HG03521 (cell line): ENCODE results near the gene POLE3.
A peak's percentile ranks its signal among the peaks of the same experiment; 100 is the strongest.
"Not testable (repeated sequence)": the region's sequence is repeated elsewhere in the genome, so short reads cannot be mapped to it uniquely, and the experiment has no call there.

Source experiments
- ATAC-seq: cut with Tn5 transposase; IDR thresholded peaks from one replicate; pipeline ENCODE4 v1.9.1; 2021; ENCODE audit warnings: mild to moderate bottlenecking, moderate library complexity; ENCODE audit not compliant: unreplicated experiment

The POLE3 gene

GRCh38 chr9:113379094-113379828 is 31.2 kb downstream of the POLE3 start:
- ATAC-seq = not testable (repeated sequence)

- peak; percentile 86 for ATAC-seq
These were observed 33.6 kb downstream of the POLE3 start, which contains the start of gene HDHD3 for GRCh38 chr9:113376634-113377567. Gene HDHD3 (minus strand): TSS chr9:113376986. CDS start chr9:113374354, 2,632 bp downstream.

DNA sequence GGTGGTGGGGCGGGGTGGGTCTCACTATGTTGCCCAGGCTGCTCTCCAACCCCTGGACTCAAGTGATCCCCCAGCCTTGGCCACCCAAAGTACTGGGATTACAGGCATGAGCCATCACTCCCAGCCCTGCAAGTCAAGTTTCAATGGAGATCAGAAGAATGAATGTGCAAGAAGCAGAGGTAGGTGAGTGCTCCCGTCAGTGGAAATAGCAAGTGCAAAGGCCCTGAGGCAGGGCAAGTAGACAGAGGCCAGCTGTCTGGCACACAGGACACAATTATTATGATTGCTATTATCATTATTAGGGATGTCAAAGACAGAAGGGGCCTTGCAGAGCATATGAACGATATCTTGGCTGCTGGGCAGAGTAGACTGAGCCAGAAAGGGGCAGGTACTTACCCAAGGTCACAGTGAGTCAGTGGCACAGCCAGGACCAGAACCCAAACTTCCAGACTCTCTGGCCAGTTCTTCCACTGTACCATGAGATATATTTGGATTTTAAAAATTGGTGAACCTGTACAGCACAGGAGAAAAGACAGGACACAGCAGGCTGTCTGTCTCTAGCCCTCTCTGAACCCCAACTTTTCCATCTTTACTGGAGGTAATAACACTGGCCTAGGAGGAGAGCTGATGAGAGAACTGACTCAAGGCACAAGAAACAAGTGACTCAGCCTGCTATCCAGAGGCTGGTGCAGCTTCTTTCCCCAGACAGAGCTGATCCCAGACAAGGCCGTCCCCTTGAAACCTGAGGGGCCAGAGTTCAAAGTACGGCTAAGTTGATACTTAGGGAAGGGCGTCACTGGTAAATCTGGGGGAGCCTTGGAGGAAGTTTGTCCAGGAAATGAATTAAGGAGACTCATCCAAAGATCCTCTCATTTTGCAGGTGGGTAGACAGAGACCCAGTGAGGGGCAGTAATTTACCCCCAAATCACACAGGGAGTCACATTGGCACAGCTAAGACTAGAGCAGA is 35.1 kb downstream of the POLE3 start:
- ATAC-seq = no peak

DNA sequence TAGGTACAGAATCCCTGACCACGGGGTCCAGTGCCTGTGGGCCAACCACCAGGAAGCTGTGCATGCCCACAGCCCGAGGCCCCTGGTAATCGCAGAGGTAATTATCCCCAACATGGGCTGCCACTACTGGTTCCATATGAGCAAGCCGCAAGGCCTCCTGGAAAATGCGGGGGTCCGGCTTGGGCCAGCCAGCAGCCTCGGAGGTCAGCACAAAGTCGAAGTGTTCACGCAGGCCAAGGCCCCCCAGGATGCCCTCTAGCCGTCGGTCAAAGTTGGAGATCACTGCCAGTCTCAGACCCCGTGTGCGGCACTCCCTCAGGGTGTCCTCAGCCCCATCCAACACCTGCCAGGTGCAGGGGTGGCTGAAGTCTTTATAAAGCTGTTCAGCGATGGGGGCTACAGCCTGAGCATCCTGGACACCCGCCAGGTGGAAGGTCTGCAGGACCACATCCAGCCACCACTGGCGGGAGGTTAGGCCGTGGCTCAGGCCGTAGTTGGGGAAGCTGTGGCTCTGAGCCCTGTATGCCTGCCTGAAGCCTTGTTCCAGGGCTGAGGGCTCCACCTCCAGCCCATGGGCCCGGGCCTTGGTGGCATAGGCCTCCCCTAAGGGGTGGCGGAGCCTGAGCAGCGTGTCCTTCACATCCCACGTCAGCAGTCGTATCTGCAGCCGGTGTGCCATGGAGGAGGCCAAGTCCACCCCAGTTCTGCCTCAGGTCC is 36.6 kb downstream of the POLE3 start:
- no peak for ATAC-seq

DNA sequence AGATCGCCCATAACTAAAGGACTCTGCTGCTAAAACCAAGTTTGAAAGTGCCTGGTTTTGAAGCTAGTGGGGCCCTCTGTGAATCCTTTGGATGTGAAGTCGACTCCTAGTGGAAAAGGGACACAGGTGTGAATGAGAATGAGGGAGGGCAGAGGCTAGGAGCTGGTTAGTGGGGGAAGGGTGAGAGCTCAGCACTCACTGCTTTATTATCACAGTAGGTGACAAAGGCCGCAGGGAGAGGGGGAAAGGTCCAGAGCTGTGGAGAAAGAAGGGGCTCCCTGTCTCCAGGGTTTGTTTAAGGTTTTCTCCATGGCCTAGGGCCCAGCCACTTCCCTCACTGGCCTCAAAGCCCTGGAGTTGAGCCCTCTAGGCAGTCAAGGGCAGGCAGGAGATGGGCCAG is 37.2 kb downstream of the POLE3 start:
- ATAC-seq = no peak

GRCh38 chr9:113372059-113372458 is 38.4 kb downstream of the POLE3 start:
- no peak for ATAC-seq

DNA sequence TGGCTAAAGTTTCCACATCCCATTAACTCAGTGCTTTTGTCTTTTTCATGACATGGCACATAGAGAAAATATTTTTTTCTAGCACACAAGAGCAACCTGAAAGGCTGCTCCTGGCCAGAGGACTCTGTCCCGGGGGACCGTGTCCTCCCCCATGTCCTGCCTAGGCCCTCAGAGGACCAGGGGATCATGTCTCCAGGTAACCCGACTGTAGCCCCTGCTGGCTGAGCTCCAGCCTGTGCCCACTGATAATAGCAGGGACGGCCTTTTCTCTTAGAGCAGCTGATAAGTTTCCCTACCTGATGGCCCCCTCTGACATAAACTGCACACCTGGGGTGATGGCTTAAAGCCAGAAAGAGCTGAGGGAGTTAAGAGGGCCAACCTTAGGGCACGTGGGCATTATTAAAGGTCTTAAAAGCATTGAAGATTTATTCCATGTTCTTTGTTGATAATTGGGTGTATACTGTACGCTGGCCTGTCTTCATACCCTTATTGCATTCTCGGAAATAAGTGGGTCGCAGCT is 39.6 kb downstream of the POLE3 start:
- no peak for ATAC-seq

DNA sequence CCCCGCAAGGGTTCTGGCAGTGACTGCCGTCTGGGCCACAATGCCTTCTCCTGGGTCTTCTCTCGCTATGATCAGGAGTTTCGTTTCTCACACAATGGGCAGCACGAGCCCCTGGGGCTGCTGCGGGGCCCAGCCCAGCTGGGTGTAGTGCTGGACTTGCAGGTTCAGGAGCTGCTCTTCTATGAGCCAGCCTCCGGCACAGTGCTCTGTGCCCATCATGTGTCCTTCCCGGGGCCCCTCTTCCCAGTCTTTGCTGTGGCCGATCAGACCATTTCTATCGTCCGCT is 40.7 kb downstream of the POLE3 start:
- no peak for ATAC-seq

- ATAC-seq = no peak
These were observed 41.3 kb downstream of the POLE3 start for GRCh38 chr9:113368982-113369854.

DNA sequence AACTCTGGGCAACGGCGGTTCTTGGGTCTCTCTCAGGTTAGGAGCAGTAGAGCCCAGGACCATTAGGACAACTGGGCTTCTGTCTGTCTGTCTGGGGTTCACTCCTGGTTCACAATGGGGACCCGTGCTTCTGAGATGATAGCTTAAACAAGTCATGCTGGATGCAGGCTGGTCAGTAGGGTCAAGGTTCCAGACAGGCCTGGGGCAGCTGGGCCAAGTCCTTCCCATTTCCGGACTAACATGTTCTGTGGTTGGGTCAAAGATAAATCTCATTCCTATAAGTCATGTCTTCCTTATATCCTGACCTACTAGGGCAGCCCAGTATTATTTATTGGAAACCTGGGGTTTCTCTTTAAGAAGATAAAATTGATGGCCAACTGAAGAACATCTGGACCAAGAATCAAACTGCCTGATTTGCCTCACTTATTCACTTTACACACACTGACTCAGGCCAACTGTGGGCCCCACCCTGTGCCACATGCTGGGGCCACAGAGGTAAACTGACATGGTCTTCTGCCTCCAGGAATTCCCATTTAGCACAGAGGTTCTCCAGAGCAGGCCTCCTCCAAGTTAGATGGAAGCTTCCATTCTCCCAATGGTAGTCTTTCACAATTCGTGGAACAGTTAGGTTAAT is 42.0 kb downstream of the POLE3 start:
- ATAC-seq = no peak

GRCh38 chr9:113365652-113366051 is 44.8 kb downstream of the POLE3 start:
- not testable (repeated sequence) for ATAC-seq

- no peak for ATAC-seq
These were observed 45.5 kb downstream of the POLE3 start for GRCh38 chr9:113364951-113365350.

- ATAC-seq = no peak
These were observed 47.1 kb downstream of the POLE3 start for GRCh38 chr9:113363336-113363735.

DNA sequence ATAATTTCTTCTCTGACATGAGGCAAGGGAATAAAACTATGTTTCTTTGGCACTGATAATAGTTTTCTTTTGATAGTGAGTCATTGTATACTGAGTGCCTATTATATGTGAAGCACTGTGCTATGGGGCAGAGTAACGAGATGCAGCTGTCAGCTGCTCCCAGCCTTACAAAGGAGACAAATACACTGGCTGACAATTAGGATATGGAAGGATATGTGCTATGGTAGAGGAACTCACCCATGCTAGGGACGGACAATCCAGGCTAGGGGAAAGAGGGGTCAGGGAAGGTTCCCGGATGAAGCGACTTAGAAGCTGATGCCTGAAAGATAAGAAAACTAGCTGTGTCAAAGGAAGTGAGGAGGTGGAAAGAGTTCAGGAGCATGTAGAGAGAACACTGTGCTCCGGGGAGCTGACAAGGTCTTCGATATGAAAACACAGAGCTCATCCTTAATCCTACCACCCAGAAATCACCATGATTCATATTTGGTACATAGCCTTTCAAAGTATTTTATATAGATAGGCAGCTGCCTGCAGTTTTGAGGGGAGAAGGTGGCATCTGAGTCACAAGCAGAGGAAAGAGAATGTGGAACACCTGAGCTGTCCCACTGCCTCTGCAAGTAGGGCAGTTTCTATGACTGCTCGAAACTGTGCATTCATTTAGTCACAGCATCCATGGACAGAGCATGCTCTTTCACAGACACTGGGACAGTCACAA is 49.0 kb downstream of the POLE3 start:
- ATAC-seq = no peak

DNA sequence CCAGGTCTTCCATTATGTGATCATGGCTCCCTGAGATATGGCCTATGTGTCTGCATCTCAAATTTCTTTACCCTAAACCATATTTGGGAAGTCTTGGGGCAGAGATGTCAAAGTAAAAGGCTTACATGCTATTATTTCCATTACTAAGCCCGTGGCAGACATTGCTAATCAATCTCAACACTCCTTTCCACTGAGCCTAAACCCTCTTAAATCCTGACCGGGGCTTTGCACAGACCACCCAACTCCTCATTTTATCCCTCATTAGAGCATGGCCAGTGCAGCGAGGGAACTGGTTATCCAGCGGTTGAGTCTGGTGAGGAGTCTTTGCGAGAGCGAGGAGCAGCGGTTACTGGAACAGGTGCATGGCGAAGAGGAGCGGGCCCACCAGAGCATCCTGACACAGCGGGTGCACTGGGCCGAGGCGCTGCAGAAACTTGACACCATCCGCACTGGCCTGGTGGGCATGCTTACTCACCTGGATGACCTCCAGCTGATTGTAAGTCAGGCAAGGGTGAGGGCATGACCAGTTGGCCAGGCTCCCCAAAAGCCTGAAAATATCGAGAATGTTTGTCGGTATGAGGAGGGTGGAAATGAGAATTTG is 50.1 kb downstream of the POLE3 start:
- ATAC-seq = no peak

GRCh38 chr9:113359385-113359784 is 51.1 kb downstream of the POLE3 start:
- ATAC-seq = no peak
